AG04450 (cell line): ENCODE data around the gene SLC35F3. TPM values are rescaled to one million over a fixed set of nuclear protein-coding genes. Genes with fewer than 3 reads are reported as not detected.

Experiments used
- CTCF ChIA-PET: fragments of 300-600, 350-600 bp; formaldehyde crosslinking; extraction: SDS; loops from one replicate; lab custom pipeline; 2022; ENCODE audit warnings: antibody characterized with exemption, inconsistent platforms; lab: Charles Lee
- POLR2A ChIA-PET: fragments of 350-600 bp; formaldehyde crosslinking; extraction: SDS; loops from one replicate; lab custom pipeline; 2021; ENCODE audit warnings: antibody characterized with exemption, inconsistent platforms; lab: Yijun Ruan, JAX
- DNase-seq: peaks from one replicate; pipeline ENCODE4 v3.0.0-alpha.2; 2011; ENCODE audit warnings: low read depth, low spot score
- H3K27ac ChIP-seq: one replicate; pipeline ENCODE4 v1.5.1; 2012; ENCODE audit warnings: low read depth, low read length, control low read depth
- H3K27me3 ChIP-seq: one replicate; pipeline ENCODE4 v1.6.0; 2012; ENCODE audit warnings: low read length; ENCODE audit not compliant: control insufficient read depth, insufficient read depth
- H3K4me3 ChIP-seq: 2 replicates; pipeline ENCODE4 v1.5.1; 2011; ENCODE audit warnings: mild to moderate bottlenecking, low read depth, low read length, control low read depth
- H3K9me3 ChIP-seq: 2 replicates; pipeline ENCODE4 v1.5.1; 2012; ENCODE audit warnings: low read length; ENCODE audit not compliant: control insufficient read depth, insufficient read depth
- CTCF ChIP-seq: IDR thresholded peaks from 2 replicates; pipeline ENCODE4 v1.5.1; 2011; ENCODE audit warnings: low read depth, low read length, control low read depth, inconsistent platforms
- polyA minus RNA-seq: library from RNA; depleted of rRNA, polyadenylated mRNA; stranded (reverse); fragments of >200 nt; gene quantifications from 2 replicates; pipeline ENCODE4 v1.2.3, GENCODE V29; 2011; rRNA and poly(A)+ RNA removed
- polyA plus RNA-seq: library from polyadenylated mRNA; depleted of rRNA; stranded (reverse); fragments of >200 nt; gene quantifications from 2 replicates; pipeline ENCODE4 v1.2.3, GENCODE V29; 2011; rRNA removed

Gene SLC35F3
- polyA plus RNA-seq: 0.04 and 0.05 TPM in 2 replicates
- not detected in 2 replicates for polyA minus RNA-seq

GRCh38 chr1:233904633-233905415 is at the start of gene SLC35F3:
TSS of gene SLC35F3 (plus strand) at chr1:233904676.
- Histone ChIP-seq H3K9me3 (peaks cover 14% of the 10 kb centered on the region), H3K27ac (no peak within 1 kb of the TSS), H3K4me3 (no peak within 1 kb of the TSS), H3K27me3 (no peaks in the 10 kb centered on the region)
- CTCF ChIA-PET: no interaction called here
- no peak for TF ChIP-seq CTCF
- DNase-seq: no peak
- POLR2A ChIA-PET: no interaction called here

GRCh38 chr1:233859446-233859845 is 45.0 kb upstream of the SLC35F3 start:
- Histone ChIP-seq H3K27me3 (no peaks in the 10 kb centered on the region), H3K27ac (no peak overlapping the region), H3K9me3 (peaks cover 5% of the 10 kb centered on the region; the same call in 1 of the 2 replicates), H3K4me3 (no peak overlapping the region)
- no peak for TF ChIP-seq CTCF
- DNase-seq: no peak
- ChIA-PET POLR2A (no interaction called here), CTCF (no interaction called here)

GRCh38 chr1:233863901-233864545 is 40.5 kb upstream of the SLC35F3 start:
- no peak for DNase-seq
- no peaks in the 10 kb centered on the region for H3K27me3 ChIP-seq
- H3K4me3 ChIP-seq: no peak overlapping the region
- TF ChIP-seq CTCF: no peak
- no peak overlapping the region for H3K27ac ChIP-seq
- peaks cover 8% of the 10 kb centered on the region; the same call in 1 of the 2 replicates for H3K9me3 ChIP-seq
- POLR2A ChIA-PET: interaction anchor here (0.6 kb wide), 1 partner anchor 88 kb away, joined by 3 read pairs; no protein-coding TSS in a partner anchor
- CTCF ChIA-PET: no interaction called here

- no peaks in the 10 kb centered on the region for H3K27me3 ChIP-seq
- ChIA-PET CTCF (no interaction called here), POLR2A (no interaction called here)
- DNase-seq: no peak
- H3K9me3 ChIP-seq: peaks cover 8% of the 10 kb centered on the region; the same call in 1 of the 2 replicates
- H3K27ac ChIP-seq: no peak overlapping the region
- no peak overlapping the region for H3K4me3 ChIP-seq
- TF ChIP-seq CTCF: no peak
Observed at GRCh38 chr1:233864578-233864977, 39.9 kb upstream of the SLC35F3 start.

GRCh38 chr1:233865216-233865615 is 39.3 kb upstream of the SLC35F3 start:
- Histone ChIP-seq H3K27ac (no peak overlapping the region), H3K4me3 (no peak overlapping the region), H3K9me3 (peaks cover 8% of the 10 kb centered on the region; the same call in 1 of the 2 replicates), H3K27me3 (no peaks in the 10 kb centered on the region)
- DNase-seq: no peak
- TF ChIP-seq CTCF: no peak
- ChIA-PET POLR2A (no interaction called here), CTCF (no interaction called here)
